ENCODE data around the gene DOCK2. TPM values are rescaled to one million over a fixed set of nuclear protein-coding genes. Genes with fewer than 3 reads are reported as not detected.
"Not testable (repeated sequence)": the region's sequence is repeated elsewhere in the genome, so short reads cannot be mapped to it uniquely, and the experiment has no call there.

Gene DOCK2
- total and polyA plus RNA-seq, 4 donors, result 1.6 to 53.7 (median 21.6) TPM

- no peaks in the 10 kb centered on the region for H3K4me1 ChIP-seq (ENCODE audit: control insufficient read depth in 1 of 2, insufficient read depth in 2 of 2, low read length in 2 of 2)
- no peak overlapping the region for H3K4me3 ChIP-seq (ENCODE audit: low read length in 2 of 2)
- H3K36me3 ChIP-seq (ENCODE audit: control insufficient read depth in 1 of 2, insufficient read depth in 2 of 2, low read length in 1 of 2), result no peaks in the 10 kb centered on the region
- DNase-seq, result no peak
- intact Hi-C loops (cut with DNase I), result no loop called here
- ATAC-seq (ENCODE audit: low FRiP score), result no peak
- no peaks in the 10 kb centered on the region for H3K27me3 ChIP-seq (ENCODE audit: control insufficient read depth in 1 of 2, insufficient read depth in 2 of 2, low read length in 1 of 2)
- H3K27ac ChIP-seq (ENCODE audit: low read depth in 1 of 2, low read length in 2 of 2), result no peak overlapping the region
- no peaks in the 10 kb centered on the region for H3K9me3 ChIP-seq (ENCODE audit: control insufficient read depth, low read length)
- 65 to 69% methylated on average over 6 of the region's 6 CpGs for WGBS, 2 donors
Measured at GRCh38 chr5:169745441-169746146, 108.5 kb downstream of the DOCK2 start.

GRCh38 chr5:169746147-169746694 is 109.1 kb downstream of the DOCK2 start:
- Histone ChIP-seq H3K4me1 (ENCODE audit: control insufficient read depth in 1 of 2, insufficient read depth in 2 of 2, low read length in 2 of 2) (no peaks in the 10 kb centered on the region), H3K27me3 (ENCODE audit: control insufficient read depth in 1 of 2, insufficient read depth in 2 of 2, low read length in 1 of 2) (no peaks in the 10 kb centered on the region), H3K27ac (ENCODE audit: low read depth in 1 of 2, low read length in 2 of 2) (no peak overlapping the region), H3K36me3 (ENCODE audit: control insufficient read depth in 1 of 2, insufficient read depth in 2 of 2, low read length in 1 of 2) (no peaks in the 10 kb centered on the region), H3K4me3 (ENCODE audit: low read length in 2 of 2) (no peak overlapping the region), H3K9me3 (ENCODE audit: control insufficient read depth, low read length) (no peaks in the 10 kb centered on the region)
- WGBS, 2 donors, result 57 to 65% methylated on average over 5 of the region's 5 CpGs
- intact Hi-C loops (cut with DNase I), result no loop called here
- ATAC-seq (ENCODE audit: low FRiP score) (no peak), DNase-seq (no peak)

GRCh38 chr5:169748174-169748573 is 111.1 kb downstream of the DOCK2 start:
- Histone ChIP-seq H3K27ac (ENCODE audit: low read depth in 1 of 2, low read length in 2 of 2) (no peak overlapping the region), H3K4me1 (ENCODE audit: control insufficient read depth in 1 of 2, insufficient read depth in 2 of 2, low read length in 2 of 2) (no peaks in the 10 kb centered on the region), H3K9me3 (ENCODE audit: control insufficient read depth, low read length) (peaks cover 1% of the 10 kb centered on the region), H3K4me3 (ENCODE audit: low read length in 2 of 2) (no peak overlapping the region), H3K27me3 (ENCODE audit: control insufficient read depth in 1 of 2, insufficient read depth in 2 of 2, low read length in 1 of 2) (peaks cover 0 to 1% of the 10 kb centered on the region in 2 donors), H3K36me3 (ENCODE audit: control insufficient read depth in 1 of 2, insufficient read depth in 2 of 2, low read length in 1 of 2) (no peaks in the 10 kb centered on the region)
- no peak for DNase-seq
- intact Hi-C loops (cut with DNase I), result no loop called here
- 67% methylated on average over 3 of the region's 3 CpGs for WGBS, 2 donors
- ATAC-seq (ENCODE audit: low FRiP score), result no peak

GRCh38 chr5:169749295-169749694 is 112.2 kb downstream of the DOCK2 start:
- no peak overlapping the region for H3K4me3 ChIP-seq (ENCODE audit: low read length in 2 of 2)
- ATAC-seq (ENCODE audit: low FRiP score), result no peak
- H3K27me3 ChIP-seq (ENCODE audit: control insufficient read depth in 1 of 2, insufficient read depth in 2 of 2, low read length in 1 of 2), result peaks cover 0 to 1% of the 10 kb centered on the region in 2 donors
- no peak for DNase-seq
- H3K9me3 ChIP-seq (ENCODE audit: control insufficient read depth, low read length), result peaks cover 1% of the 10 kb centered on the region
- H3K36me3 ChIP-seq (ENCODE audit: control insufficient read depth in 1 of 2, insufficient read depth in 2 of 2, low read length in 1 of 2), result no peaks in the 10 kb centered on the region
- no peak overlapping the region for H3K27ac ChIP-seq (ENCODE audit: low read depth in 1 of 2, low read length in 2 of 2)
- intact Hi-C loops (cut with DNase I), result no loop called here
- H3K4me1 ChIP-seq (ENCODE audit: control insufficient read depth in 1 of 2, insufficient read depth in 2 of 2, low read length in 2 of 2), result no peaks in the 10 kb centered on the region
- 78% methylated on average over 3 of the region's 3 CpGs for WGBS, 2 donors

- no peaks in the 10 kb centered on the region for H3K4me1 ChIP-seq (ENCODE audit: control insufficient read depth in 1 of 2, insufficient read depth in 2 of 2, low read length in 2 of 2)
- ATAC-seq (ENCODE audit: low FRiP score) (no peak), DNase-seq (no peak)
- peaks cover 0 to 1% of the 10 kb centered on the region in 2 donors for H3K27me3 ChIP-seq (ENCODE audit: control insufficient read depth in 1 of 2, insufficient read depth in 2 of 2, low read length in 1 of 2)
- peaks cover 1% of the 10 kb centered on the region for H3K9me3 ChIP-seq (ENCODE audit: control insufficient read depth, low read length)
- no peak overlapping the region for H3K27ac ChIP-seq (ENCODE audit: low read depth in 1 of 2, low read length in 2 of 2)
- no peaks in the 10 kb centered on the region for H3K36me3 ChIP-seq (ENCODE audit: control insufficient read depth in 1 of 2, insufficient read depth in 2 of 2, low read length in 1 of 2)
- intact Hi-C loops (cut with DNase I), result no loop called here
- 84 to 89% methylated on average over 4 of the region's 4 CpGs for WGBS, 2 donors
- H3K4me3 ChIP-seq (ENCODE audit: low read length in 2 of 2), result no peak overlapping the region
Measured at GRCh38 chr5:169751490-169751889, 114.4 kb downstream of the DOCK2 start.

GRCh38 chr5:169752566-169752965 is 115.5 kb downstream of the DOCK2 start:
- intact Hi-C loops (cut with DNase I); ATAC-seq (ENCODE audit: low FRiP score); DNase-seq; H3K9me3 ChIP-seq (ENCODE audit: control insufficient read depth, low read length); H3K36me3 ChIP-seq (ENCODE audit: control insufficient read depth in 1 of 2, insufficient read depth in 2 of 2, low read length in 1 of 2); H3K4me3 ChIP-seq (ENCODE audit: low read length in 2 of 2); H3K4me1 ChIP-seq (ENCODE audit: control insufficient read depth in 1 of 2, insufficient read depth in 2 of 2, low read length in 2 of 2); H3K27ac ChIP-seq (ENCODE audit: low read depth in 1 of 2, low read length in 2 of 2); H3K27me3 ChIP-seq (ENCODE audit: control insufficient read depth in 1 of 2, insufficient read depth in 2 of 2, low read length in 1 of 2): not testable (repeated sequence)
- whole genome bisulfite sequencing, 2 donors, result 90 to 92% methylated on average over 10 of the region's 10 CpGs

- ATAC-seq (ENCODE audit: low FRiP score) (no peak), DNase-seq (no peak)
- H3K4me1 ChIP-seq (ENCODE audit: control insufficient read depth in 1 of 2, insufficient read depth in 2 of 2, low read length in 2 of 2), result no peaks in the 10 kb centered on the region
- no peaks in the 10 kb centered on the region for H3K36me3 ChIP-seq (ENCODE audit: control insufficient read depth in 1 of 2, insufficient read depth in 2 of 2, low read length in 1 of 2)
- peaks cover 0 to 1% of the 10 kb centered on the region in 2 donors for H3K27me3 ChIP-seq (ENCODE audit: control insufficient read depth in 1 of 2, insufficient read depth in 2 of 2, low read length in 1 of 2)
- no peak overlapping the region for H3K4me3 ChIP-seq (ENCODE audit: low read length in 2 of 2)
- intact Hi-C loops (cut with DNase I), result no loop called here
- H3K27ac ChIP-seq (ENCODE audit: low read depth in 1 of 2, low read length in 2 of 2), result no peak overlapping the region
- H3K9me3 ChIP-seq (ENCODE audit: control insufficient read depth, low read length), result peaks cover 1% of the 10 kb centered on the region
- 62% methylated on average over 2 of the region's 2 CpGs for WGBS, 2 donors
Measured at GRCh38 chr5:169753795-169754194, 116.7 kb downstream of the DOCK2 start.

- no peak for ATAC-seq (ENCODE audit: low FRiP score)
Measured at GRCh38 chr5:169754737-169755136, 117.7 kb downstream of the DOCK2 start.

GRCh38 chr5:169756071-169756765 is 119.1 kb downstream of the DOCK2 start:
- no peak for ATAC-seq (ENCODE audit: low FRiP score)
- no peak for DNase-seq

More at GRCh38 chr5:169754737-169755136, 117.7 kb downstream of the DOCK2 start:
- Histone ChIP-seq H3K4me1 (ENCODE audit: control insufficient read depth in 1 of 2, insufficient read depth in 2 of 2, low read length in 2 of 2) (no peaks in the 10 kb centered on the region), H3K4me3 (ENCODE audit: low read length in 2 of 2) (no peak overlapping the region), H3K27me3 (ENCODE audit: control insufficient read depth in 1 of 2, insufficient read depth in 2 of 2, low read length in 1 of 2) (peaks cover 0 to 1% of the 10 kb centered on the region in 2 donors), H3K36me3 (ENCODE audit: control insufficient read depth in 1 of 2, insufficient read depth in 2 of 2, low read length in 1 of 2) (no peaks in the 10 kb centered on the region), H3K27ac (ENCODE audit: low read depth in 1 of 2, low read length in 2 of 2) (no peak overlapping the region), H3K9me3 (ENCODE audit: control insufficient read depth, low read length) (peaks cover 1% of the 10 kb centered on the region)
- no peak for DNase-seq
- intact Hi-C loops (cut with DNase I), result no loop called here

More at GRCh38 chr5:169756071-169756765, 119.1 kb downstream of the DOCK2 start:
- no peaks in the 10 kb centered on the region for H3K4me1 ChIP-seq (ENCODE audit: control insufficient read depth in 1 of 2, insufficient read depth in 2 of 2, low read length in 2 of 2)
- peaks cover 1% of the 10 kb centered on the region for H3K9me3 ChIP-seq (ENCODE audit: control insufficient read depth, low read length)
- H3K27ac ChIP-seq (ENCODE audit: low read depth in 1 of 2, low read length in 2 of 2), result no peak overlapping the region
- no peak overlapping the region for H3K4me3 ChIP-seq (ENCODE audit: low read length in 2 of 2)
- peaks cover 0 to 2% of the 10 kb centered on the region in 2 donors for H3K27me3 ChIP-seq (ENCODE audit: control insufficient read depth in 1 of 2, insufficient read depth in 2 of 2, low read length in 1 of 2)
- 87 to 89% methylated on average over 10 of the region's 10 CpGs for WGBS, 2 donors
- H3K36me3 ChIP-seq (ENCODE audit: control insufficient read depth in 1 of 2, insufficient read depth in 2 of 2, low read length in 1 of 2), result no peaks in the 10 kb centered on the region
- intact Hi-C loops (cut with DNase I), result no loop called here
